ENCODE data around the gene PTPRT.

Gene PTPRT

DNA sequence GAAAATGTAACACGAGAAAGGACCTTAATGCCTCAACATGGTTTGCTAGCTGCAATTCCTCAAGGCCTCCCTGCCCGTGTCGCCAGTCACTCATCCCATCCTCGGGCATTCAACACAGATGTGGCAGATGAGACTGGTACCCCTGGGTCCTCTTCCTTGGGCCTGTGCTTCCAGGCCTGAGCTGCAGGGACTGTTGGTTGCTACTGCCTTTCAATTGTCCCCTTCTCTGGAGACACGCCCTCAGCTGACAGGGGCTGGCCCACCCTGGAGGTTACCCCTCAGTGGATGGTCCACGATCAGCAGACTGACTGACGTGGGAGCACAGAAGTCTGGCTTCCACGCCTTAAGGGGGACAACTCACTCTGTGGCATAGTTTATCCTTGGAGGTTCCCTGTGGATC lies 1076.5 kb downstream of the PTPRT start:
- DNase-seq (ENCODE audit: low read depth): no peak

DNA sequence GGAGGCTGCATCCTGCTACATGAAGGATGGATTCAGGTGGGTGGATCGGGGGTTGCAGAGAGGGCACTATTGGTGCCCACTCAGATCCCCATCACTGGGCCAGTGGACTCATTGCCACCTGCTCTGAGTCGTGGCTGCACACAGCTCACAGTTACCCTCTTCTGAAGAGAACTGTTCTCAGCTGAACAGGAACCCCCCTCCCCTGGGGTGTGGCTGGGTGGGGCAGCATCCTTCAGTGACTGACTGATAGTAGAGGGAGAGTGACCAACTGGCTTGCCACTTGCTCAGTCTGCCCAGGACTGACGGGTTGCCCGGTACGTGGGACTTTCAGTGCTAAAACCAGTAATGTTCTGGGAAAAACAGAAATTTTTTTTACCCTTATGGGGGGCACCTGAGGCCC lies 1077.5 kb downstream of the PTPRT start:
- DNase-seq (ENCODE audit: low read depth): no peak

GRCh38 chr20:42111349-42111748 lies 1078.4 kb downstream of the PTPRT start:
- no peak for DNase-seq (ENCODE audit: low read depth)

DNA sequence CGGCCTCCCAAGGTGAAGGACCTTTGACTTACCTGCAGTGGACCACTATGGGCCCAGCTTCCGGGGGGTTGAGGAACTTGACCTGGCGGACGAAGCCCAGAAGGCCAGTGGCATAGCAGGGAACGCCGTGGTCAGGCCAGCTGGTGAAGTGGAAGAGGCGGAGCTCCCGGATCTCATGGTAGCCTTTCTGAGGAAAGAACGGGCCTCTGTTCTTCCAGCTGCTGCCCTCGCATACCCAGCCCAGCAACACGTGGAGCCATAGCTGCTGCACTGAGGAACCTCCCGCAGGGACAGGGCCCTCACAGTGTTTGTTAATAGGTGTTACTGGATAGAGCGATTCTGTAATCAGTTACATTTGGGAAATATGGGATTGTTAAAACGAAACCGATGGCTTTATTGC lies 1079.4 kb downstream of the PTPRT start:
- DNase-seq (ENCODE audit: low read depth): no peak

GRCh38 chr20:42102000-42102399 lies 1087.7 kb downstream of the PTPRT start:
- no peak for DNase-seq (ENCODE audit: low read depth)

- no peak for DNase-seq (ENCODE audit: low read depth)
Observed at GRCh38 chr20:42100137-42100704, 1089.5 kb downstream of the PTPRT start.

DNA sequence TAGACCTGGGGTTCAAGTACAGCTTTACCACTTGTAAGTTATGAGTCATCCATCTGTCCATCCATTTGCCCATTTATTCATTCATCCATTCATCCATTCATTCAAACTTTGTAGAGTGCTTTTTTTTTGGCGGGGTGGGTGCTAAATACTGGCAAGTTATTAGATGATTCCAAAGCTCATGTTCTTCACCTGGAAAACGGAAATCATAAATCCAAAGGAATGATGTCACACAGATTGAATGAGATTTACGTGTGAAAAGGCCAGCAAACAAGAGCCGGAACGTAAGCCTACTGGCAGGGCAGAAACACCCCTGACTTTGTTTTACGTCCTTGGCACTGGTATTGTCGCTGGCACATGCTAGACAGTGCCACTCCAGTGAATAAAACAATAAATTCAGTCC lies 1090.6 kb downstream of the PTPRT start:
- no peak for DNase-seq (ENCODE audit: low read depth)

- no peak for DNase-seq (ENCODE audit: low read depth)
Observed at GRCh38 chr20:42098418-42098817, 1091.3 kb downstream of the PTPRT start.

DNA sequence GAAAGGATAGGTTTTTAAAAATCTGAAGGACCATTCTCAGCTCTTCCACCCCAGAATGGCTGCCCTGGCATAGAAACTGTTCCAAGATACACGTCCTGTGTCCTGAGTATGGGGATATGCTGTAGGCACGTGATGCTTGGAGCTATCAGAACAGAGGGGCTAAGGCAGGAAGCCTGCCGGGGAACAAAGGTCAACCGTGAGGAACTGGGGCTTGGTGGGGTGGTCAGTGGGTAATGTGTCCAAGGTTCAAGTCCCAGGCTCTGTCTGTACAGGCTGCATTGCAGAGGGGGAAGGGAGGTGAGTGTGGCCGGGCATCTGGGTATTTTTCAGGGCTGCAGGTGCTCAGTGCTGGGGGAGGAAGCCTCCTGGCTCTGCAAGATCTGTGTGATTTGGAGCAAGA lies 1092.0 kb downstream of the PTPRT start:
- no peak for DNase-seq (ENCODE audit: low read depth)

- no peak for DNase-seq (ENCODE audit: low read depth)
Observed at GRCh38 chr20:42095221-42095620, 1094.5 kb downstream of the PTPRT start.

DNA sequence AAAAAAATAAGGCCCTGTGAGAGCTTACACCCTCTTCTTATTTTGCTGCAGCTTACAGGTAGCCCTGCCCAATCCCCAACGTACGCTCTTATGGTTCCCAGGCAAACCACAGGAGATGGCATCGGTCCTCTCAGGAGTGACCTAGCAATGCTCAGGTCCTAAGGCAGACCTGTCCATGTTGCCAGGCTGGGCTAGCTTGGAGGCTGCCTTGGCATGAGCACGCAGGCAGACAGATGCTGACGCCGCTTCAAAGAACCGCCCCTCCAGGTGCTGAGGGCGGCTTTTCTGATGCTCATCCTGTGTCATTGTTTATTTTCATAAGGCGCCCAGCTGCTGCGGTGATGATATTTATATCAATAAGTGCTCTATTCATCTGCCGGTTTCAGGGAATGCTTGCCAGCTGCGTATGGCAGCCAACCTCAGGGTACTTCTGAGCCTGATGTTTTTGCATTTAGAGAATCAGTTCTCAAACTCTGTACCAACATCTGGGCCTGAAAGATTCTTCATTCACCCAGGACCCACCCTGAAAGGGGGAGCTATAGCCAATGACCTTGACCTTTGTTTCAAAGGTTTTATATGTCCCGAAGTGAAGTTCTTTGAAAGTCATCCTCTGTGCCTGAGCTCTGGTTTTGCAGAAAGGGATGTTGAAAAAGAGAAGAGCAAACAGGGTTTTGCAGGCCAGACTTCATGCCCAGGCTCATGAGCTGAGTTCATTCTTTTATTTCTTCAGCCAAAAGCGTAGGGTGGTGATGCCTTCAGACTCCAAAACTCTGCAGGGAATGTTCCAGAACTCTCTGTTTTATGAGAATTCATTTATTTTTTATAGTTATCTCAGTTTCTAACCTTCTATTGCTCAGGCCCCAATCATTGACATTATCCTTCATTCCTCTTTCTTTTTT lies 1095.9 kb downstream of the PTPRT start:
- no peak for DNase-seq (ENCODE audit: low read depth)

DNA sequence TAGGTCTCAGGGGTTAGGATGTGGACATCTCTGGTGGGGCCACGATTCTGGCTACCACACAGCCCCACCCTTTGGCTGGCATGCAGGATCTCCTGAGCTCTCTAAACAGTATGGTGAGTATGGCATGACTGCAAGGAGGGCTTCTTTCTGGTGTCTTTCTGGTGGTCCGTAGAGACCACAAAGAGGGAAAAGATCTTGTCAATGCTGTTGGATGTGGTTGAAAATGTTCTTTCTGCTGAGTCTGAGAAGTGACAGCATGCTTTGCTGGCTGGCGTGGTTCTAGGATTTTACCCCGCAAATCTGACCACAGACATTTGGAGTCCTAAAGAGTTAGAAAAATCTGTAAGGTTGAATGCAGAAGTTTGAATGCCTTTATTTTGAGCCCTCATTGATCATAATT lies 1096.7 kb downstream of the PTPRT start:
- no peak for DNase-seq (ENCODE audit: low read depth)

DNA sequence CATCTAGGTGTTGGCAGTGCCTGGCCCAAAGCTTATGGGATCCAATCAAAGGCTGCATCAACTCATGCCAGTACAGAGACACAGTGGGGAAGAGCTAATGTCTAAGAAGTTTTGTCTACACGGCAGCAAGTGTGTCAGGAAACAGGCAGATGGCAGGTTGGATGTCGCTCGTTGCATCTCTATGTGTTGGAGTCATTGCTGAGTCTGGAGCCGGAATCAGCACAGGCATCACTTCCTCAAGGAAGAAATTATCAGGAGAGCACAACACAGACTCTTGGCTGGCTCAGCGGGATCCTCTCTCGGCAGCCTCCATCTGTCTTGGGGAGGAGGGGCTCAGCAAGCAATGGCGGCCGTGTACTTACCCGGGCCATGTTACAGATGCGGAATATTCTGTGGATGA lies 1104.3 kb downstream of the PTPRT start:
- no peak for DNase-seq (ENCODE audit: low read depth)

DNA sequence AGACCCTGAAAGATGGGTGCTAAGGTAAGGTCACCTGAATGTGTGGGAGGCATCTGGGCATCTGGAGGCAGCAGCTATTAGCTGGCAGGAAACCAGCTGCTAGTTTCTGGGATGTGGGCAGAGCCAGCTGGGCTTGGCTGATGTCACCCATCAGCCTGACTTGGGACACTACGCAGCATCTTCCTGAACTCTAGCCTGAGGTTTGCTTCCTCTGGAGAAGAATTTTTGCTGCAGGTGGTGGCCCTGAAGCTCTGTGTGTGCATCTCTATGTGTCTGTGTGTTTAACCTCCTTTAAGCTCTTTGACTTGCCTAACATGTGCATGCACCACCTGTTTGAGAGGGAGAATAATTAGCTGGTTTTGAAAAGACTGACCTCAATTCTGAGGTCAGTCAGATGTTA lies 1106.4 kb downstream of the PTPRT start:
- no peak for DNase-seq (ENCODE audit: low read depth)

- DNase-seq (ENCODE audit: low read depth): no peak
Observed at GRCh38 chr20:42082611-42083010, 1107.1 kb downstream of the PTPRT start.

GRCh38 chr20:42080956-42081355 lies 1108.8 kb downstream of the PTPRT start:
- no peak for DNase-seq (ENCODE audit: low read depth)

GRCh38 chr20:42074944-42075343 lies 1114.8 kb downstream of the PTPRT start:
- DNase-seq (ENCODE audit: low read depth): no peak

DNA sequence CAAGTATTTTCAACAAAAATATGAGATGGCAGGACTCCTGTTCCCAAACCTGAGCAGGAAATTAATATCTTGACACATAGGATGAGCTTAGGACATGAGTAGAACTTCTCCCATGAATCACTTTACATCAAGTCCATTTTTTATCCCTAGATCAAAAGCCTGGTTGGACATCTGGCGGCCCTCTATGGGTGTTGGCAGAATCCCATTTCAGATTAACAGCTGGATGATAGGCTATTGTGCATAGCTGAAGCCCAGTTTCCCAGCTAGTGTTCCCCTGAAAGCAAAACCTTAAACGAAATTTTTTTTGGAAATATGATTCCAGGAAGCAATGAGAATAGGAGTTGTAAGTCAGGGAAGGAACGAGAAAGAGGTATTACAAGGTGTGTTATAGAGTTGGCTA lies 1122.1 kb downstream of the PTPRT start:
- no peak for DNase-seq (ENCODE audit: low read depth)

DNA sequence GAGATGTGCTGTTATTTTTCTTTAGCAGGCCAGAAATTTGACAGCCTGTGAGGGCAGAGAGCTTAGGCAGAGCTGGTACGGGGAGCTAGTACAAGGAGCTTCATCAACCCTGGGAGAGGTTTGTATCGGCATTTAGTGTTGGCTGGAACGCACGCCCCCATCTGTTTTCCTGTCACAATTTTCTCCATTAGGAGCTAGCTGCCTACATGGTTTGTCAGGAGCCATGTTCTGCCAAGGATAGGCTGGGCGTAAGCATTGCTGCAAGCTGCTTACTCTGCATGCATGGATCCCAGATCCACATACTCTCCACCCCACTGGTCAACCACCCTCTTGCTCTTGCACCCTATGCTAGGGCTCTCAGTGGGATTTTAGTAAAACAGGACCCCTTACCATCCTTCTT lies 1122.5 kb downstream of the PTPRT start:
- DNase-seq (ENCODE audit: low read depth): no peak

- no peak for DNase-seq (ENCODE audit: low read depth)
Observed at GRCh38 chr20:42063141-42063540, 1126.6 kb downstream of the PTPRT start.

DNA sequence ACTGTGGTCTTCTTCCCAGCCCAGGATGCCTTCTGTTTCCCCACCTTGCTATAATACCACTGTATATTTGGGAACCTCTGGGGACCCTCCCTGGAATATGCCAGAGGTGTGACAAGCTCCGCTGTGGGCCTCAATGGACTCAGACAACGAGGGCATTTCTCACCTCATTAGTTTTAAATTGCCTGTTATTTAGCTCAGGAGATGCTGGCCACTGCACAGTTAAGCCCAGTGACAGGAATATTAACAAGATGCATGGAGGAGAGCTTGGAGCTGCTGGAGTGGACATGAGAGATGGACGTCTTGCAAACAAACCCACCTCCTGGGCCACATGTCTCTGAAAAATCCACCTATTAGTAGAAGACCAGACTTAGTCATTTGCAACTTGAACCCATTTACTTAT lies 1136.4 kb downstream of the PTPRT start:
- no peak for DNase-seq (ENCODE audit: low read depth)

DNA sequence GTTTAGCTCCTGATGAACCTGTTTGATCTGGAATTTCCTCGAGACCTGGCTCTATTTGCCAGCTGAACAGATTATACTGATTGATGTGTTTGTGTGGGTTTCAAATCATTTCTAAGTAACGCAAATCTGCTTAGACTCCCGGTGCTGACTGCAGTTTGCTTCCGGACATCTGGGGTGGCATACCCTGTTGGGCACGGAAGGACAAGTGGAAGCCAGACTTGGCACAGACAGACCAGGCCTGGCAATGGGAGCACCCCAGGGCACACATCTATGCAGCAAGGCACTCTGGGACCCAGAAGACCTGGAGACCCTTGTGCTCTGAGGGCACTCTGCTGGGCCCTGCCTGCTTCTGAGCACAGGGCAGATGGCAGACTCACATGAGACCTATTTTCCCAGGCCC lies 1137.8 kb downstream of the PTPRT start:
- no peak for DNase-seq (ENCODE audit: low read depth)

- DNase-seq (ENCODE audit: low read depth): no peak
Observed at GRCh38 chr20:42046371-42047085, 1143.2 kb downstream of the PTPRT start.

All from GM04504 (cell line).